HepG2 (cell line): ENCODE results near the gene GFOD1.

Experiments used
- DNMT3B ChIP-seq: conservative IDR thresholded peaks from 2 replicates; pipeline ENCODE4 v1.6.1; 2016; ENCODE audit warnings: missing biosample characterization, control low read depth
- POLR2A ChIP-seq, 2 experiments: IDR thresholded peaks; 2 replicates each; pipeline ENCODE4 v1.6.1; 2011; ENCODE audit warnings: low read depth in 2 of 2, low read length in 2 of 2, mild to moderate bottlenecking in 1 of 2, moderate library complexity in 1 of 2; ENCODE audit not compliant: insufficient read depth in 1 of 2
- SMARCC2 ChIP-seq: fragments of 450-650 bp; IDR thresholded peaks from 2 replicates; pipeline ENCODE4 v1.6.1; 2017; ENCODE audit warnings: antibody characterized with exemption, mild to moderate bottlenecking
- ZNF335 ChIP-seq: sonication (generic); formaldehyde crosslinking; IDR thresholded peaks from 2 replicates; pipeline ENCODE4 v1.4.0; 2020; ENCODE audit warnings: missing genetic modification reagents

GRCh38 chr6:13372076-13372475 is 115.3 kb downstream of the GFOD1 start:
- no peak for TF ChIP-seq SMARCC2
- no peak for TF ChIP-seq DNMT3B (CRISPR knock-in tag)
- no peak for TF ChIP-seq ZNF335 (CRISPR knock-in tag)
- no peak for TF ChIP-seq POLR2A (IDR thresholded peaks at IDR 0.05; ENCODE audit: insufficient read depth in 1 of 2, low read depth in 2 of 2, low read length in 2 of 2)
